ENCODE measurements around the gene PCNX3.
"Not testable (repeated sequence)": the region's sequence is repeated elsewhere in the genome, so short reads cannot be mapped to it uniquely, and the experiment has no call there.

PCNX3 gene

GRCh38 chr11:65658174-65659021 is 42.8 kb downstream of the PCNX3 start:
- no peak for DNase-seq

GRCh38 chr11:65660038-65660437 is 44.5 kb downstream of the PCNX3 start:
- no peak for DNase-seq

GRCh38 chr11:65660908-65661307 is 45.3 kb downstream of the PCNX3 start:
- DNase-seq, result not testable (repeated sequence)

GRCh38 chr11:65661599-65662246 is 46.1 kb downstream of the PCNX3 start:
- peak; percentile 48 for DNase-seq

DNA sequence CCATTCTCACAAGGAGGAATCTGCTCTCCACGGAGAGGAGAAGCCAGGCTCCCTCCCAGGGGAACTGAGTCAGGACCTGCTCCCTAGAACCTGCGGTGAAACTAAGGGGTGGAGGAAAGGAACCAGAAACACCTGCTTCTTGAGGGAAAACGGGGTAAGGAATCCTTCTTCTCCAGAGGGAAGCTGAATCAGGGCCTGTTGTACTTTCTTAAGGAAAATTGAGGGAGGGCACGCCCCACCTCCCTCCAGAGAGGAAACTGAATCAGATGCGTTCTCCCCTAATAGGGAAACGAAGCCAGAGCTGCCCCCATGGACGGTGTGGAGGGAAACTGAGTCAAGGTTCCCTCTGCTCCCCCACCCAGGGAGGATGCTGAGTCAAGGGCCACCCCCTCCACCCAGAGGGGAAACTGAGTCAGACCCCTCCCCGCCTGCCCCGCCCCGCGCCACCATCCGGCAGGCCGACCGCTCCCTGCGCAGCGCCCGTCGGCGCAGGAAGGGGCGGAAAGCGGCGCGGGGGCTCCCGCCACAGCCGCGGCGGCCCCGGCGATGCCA is 46.7 kb downstream of the PCNX3 start:
- no peak for DNase-seq

- peak; percentile 97 for DNase-seq
Measured at GRCh38 chr11:65662799-65663638, 47.4 kb downstream of the PCNX3 start, which contains the start of gene RELA. Gene RELA (minus strand): TSS chr11:65662916. CDS start chr11:65662832, 84 bp downstream.

DNA sequence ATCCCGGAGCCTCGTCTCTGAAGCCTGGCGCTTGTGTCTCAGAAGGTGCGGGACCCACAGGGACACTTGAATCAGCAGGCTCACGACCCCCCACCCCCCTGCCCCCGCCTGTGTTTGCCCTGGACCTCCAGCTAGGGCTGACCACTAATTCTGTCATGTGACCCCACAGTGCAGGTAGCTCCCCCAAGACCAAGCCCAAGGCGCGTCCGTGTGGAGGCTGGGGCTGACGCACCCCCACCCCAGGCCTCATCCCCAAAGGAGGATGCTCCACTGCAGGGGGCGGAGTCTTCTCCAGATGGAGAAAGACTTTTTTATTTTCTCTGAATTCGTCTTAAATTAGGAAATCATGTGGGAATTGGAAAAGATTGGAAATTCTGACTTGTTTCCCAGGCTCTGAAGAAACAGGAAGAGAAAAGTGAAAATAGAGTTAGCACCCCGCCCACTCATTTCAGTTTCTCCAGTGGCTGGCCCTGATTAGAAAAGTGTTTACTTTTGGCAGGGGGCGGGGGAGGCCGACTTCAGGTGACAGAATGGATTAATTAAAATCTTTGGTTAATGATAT is 48.1 kb downstream of the PCNX3 start:
- peak; percentile 79 for DNase-seq

DNA sequence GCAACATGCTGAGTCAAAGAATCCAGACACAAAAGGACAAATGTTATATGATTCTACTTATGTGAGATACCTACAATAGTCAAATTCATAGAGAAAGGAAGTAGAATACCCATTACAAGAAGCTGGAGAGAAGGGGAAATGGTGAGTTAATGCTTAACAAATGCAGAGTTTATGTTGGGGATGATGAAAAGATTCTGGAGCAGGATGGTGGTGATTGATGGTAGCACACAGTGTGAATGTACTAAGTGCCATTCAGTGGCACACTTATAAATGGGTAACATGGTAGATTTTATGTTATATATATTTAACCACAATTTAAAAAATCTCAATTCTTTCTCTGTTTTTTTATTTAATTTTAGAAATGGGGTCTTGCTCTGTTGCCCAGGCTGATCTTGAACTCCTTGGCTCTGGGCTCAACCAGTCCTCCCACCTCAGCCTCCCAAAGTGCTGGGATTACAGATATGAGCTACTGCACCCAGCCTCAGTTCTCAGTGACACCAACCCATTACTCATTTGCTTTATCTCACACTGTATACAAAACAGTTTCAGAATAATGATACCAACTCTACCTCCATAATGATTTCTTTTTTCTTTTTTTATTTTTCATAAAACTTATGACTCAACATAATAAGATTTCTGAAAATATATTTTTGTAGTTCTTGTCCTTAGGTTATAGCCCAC is 56.7 kb downstream of the PCNX3 start:
- DNase-seq, result no peak

- DNase-seq, result no peak
Measured at GRCh38 chr11:65672982-65673381, 57.4 kb downstream of the PCNX3 start.

- DNase-seq, result no peak
Measured at GRCh38 chr11:65680192-65680743, 64.7 kb downstream of the PCNX3 start.

DNA sequence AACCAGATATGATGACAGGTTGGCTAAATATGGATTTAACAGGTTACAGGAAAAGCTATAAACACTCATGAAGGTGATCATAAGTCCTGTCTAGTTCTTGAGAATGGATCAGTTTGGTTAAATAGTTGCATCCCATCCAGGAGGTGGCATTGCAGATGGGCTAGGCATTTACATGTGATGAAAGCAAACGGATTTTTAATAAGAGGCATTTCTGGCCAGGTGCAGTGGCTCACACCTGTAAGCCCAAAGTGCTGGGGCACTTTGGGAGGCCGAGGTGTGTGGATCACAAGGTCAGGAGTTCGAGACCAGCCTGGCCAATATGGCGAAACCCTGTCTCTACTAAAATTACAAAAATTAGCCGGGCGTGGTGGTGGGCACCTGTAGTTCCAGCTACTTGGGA is 67.9 kb downstream of the PCNX3 start:
- not testable (repeated sequence) for DNase-seq

GRCh38 chr11:65685981-65686380 is 70.4 kb downstream of the PCNX3 start:
- no peak for DNase-seq
